Activated naive CD4-positive, alpha-beta T cell (primary cell): ENCODE results near the gene CNIH2.
"Not testable (repeated sequence)": the region's sequence is repeated elsewhere in the genome, so short reads cannot be mapped to it uniquely, and the experiment has no call there.

Experiments used
- DNase-seq, 4 experiments: peaks; one replicate each; lab custom pipeline; 2025; lab: John Stamatoyannopoulos, UW

Gene CNIH2

DNA sequence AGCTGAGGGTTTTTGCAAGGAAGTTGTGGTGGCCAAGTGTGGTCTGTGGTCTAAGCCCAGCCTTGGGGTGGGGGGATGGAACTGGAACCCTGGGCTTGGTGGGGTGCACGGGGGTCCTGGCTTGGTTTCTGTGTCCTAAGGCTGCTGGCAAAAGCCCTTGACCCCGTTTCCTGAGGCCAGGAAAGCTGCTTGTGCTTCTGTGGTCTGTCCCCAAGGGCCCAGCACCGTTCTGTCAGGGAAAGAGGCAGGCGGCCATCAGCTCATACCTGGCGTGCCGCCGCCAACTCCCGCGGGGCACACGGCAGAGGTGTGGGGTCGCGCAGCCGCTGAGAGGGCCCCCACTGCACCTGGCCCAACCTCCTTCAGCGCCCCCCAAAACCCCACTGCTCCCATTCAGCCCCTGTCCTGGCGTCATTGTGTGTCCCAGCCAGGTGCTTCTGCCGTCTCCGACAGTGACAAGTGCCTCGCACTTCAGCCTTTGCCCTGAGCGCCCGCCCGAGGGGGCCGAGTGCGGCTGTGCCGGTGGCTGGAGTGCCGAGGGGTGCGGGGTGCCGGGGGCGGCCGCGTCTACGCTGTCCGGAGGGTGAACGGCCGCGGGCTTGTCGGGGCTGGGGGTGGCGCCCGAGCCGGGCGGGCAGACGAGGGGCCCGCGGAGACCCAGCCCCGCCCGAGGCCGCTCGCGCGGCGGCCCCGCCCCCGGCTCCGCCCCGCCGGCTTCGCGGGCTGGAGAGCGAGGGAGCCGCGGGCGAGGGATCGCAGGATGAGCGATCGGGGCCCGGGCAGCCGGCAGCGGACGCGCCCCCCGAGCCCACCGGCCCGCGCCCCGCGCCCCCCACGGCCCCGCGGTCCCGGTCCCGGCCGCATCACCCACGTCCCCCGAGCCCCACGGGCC lies at the start of gene CNIH2:
CNIH2 (plus strand) TSS at position 705 of the 892 bp plus-strand sequence. CDS start 282 bp downstream, outside the sequence.
- DNase-seq: peak in 2 of 4 experiments; percentile 18 to 44

DNA sequence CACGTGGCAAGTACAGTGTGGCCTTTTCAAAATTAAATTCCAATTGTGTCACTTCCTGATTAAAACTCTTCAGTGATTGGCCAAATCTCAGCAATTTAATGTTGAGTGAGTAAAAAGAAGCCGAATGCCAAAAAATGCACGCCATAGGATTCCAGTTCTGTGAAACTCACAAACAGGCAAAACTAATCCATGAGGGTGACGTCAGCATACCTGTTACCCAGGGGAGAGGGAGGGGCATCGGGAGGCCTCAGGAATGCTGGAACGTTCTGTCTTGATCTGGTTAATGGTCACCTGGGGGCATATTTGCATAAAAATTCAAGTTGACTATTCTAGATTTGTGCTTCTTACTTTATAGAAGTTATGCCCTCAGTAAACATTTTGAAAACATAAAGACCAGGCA lies 49.5 kb upstream of the CNIH2 start:
- no peak for DNase-seq

DNA sequence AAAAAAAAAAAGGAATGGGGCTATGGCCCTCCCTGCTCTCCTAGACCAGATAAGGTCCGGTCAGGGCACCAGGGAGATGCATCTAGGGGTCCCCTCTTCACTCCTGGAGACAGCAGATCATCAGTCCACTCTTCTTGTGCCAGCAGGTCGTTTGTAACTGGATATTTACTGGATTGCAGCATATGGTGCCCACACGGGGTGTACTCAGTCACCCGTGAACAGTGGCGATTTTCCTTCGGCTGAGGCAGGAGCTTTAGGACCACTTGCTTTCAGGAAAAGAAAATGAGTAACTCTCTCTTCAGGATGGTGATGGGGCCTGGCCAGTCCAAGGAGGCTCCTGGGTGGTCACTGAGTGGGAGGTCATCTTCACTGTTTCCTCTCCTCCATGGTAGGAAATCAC lies 47.8 kb upstream of the CNIH2 start:
- DNase-seq: no peak

DNA sequence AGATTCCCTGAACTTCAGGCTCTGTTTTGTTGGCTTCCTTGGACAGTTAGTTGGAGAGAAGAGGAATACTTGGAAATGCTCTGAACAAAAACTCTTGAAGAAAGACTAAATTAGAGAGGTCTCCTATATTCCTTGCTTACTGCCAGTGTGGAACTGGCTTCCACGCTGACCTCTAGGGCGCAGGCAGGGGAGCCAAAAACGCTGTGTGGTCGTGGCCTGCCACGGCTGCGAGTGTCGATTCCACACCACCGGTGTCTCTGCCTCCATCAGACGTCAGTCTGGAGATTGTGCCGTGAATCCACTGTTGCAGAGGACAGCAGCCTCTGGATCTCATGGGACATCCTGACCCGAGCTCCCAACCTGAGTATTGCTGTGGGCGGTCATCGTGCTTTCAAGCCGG lies 47.0 kb upstream of the CNIH2 start:
- DNase-seq: no peak

DNA sequence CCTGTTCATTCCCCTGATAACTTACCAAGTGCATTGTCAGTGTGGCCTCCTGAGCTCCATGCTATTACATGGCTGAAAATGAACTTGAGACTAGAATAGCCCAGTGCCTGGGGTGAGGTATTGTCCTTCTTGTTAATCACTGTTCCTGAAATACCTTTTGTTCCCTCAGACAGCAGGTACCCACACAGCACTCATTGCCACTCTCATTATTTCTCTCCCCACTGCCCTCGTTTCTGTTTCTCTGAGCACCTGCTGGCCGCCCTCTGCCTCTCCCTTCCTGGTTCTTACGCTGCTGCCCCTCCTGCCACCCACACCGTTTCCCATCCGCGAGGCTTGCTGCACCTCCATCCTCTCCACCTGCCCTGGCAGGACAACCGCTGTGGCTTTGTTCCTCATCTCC lies 46.4 kb upstream of the CNIH2 start:
- DNase-seq: no peak

DNA sequence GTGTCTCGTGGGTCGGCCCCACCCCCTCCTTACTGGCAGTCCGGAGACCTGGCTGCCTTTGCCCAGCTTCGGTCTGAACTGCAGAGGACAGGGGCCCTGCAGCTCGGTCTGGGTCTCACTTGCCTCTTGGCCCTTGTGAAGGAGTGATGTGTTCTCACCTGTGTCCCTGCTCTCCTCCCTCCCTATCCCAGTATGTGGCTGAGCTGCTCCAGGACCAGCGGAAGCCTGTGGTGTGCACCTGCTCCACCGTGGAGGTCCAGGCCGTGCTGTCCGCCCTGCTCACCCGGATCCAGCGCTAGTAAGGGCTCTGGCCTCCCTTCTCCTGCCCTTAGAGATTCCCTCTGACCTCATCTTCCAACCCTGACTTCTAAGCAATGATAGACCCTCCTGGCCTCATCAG lies 45.2 kb upstream of the CNIH2 start:
- no peak for DNase-seq

DNA sequence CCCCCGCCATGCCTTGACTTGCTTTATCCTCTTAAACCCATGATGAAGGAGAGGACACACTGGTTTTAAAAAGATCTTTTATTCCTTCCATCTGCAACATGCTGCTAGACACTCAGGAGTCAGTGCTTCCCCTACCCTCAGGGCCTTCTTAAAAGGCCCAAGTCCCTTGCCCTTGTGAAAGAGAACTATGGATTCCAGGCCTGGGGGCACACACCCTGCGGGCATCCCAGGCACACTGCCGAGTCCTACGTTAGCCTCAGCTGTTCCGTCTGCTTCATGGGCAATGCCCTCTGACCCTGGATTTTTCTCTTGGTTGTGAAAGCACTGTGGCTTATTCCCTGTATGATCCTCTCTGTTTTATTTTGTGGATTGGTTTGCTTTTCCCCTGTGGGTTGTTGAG lies 44.7 kb upstream of the CNIH2 start:
- DNase-seq: no peak

DNA sequence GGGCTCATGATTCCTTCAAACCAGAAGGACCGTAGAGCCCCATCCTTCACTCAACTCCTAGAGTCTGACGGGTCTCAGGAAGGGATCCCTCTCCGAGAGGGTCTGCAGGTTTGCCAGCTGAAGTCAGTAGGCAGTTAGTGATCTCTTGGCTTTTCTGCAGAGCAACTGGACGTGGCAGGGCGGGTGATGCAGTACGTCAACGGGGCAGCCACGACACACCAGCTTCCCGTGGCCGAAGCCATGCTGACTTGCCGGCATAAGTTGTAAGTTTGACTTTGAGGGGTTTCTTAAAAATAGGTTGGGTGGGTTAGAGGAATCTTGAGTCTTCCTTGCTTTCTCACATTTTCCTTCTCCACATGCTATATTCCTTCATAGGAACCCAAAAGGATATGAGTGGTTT lies 42.8 kb upstream of the CNIH2 start:
- DNase-seq: no peak

DNA sequence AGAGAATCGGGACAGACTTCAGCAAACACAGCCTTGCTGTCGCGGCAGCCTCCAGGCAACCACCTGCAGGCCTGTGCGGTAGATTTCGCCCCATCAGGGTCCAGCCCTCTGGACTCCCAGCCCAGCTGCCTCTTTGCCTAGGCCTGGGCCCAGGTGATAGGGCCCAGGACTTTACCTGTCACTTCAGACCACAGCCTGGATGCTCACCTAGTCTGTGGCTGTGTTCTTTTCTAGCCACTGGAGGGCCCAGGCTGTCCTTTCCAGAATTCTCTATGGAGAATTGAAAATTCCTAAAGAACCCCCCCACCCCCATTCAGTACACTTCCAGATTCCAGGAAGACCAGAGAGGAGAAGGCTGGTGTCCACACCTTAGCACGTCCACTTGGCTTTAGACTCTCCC lies 40.1 kb upstream of the CNIH2 start:
- DNase-seq: no peak

DNA sequence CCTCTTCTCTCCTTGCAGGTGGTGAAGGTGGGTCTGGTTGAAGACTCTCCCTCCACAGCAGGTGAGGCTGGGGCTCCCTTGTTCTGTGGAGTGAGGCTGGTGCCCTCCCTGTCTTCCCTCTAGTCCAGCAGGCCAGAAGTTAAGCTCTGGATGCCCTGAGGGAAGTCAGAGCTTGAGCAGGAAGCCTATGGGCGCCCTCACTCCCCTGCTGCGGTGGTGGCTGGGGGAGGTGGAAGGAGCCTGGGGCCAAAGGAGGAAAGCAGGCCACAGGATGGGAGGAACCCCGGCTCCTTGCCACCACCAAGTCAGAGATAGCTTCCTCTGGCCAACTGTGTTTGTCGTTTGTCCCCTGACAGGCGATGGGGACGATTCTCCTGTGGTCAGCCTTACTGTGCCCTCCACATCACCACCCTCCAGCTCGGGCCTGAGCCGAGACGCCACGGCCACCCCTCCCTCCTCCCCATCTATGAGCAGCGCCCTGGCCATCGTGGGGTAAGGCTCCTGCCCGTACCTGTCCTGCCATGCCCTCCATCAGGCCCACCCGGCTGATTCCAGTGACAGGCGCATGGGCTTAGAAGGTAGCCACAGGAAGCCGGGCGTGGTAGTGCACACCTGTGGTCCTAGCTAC lies 39.1 kb upstream of the CNIH2 start:
- no peak for DNase-seq

DNA sequence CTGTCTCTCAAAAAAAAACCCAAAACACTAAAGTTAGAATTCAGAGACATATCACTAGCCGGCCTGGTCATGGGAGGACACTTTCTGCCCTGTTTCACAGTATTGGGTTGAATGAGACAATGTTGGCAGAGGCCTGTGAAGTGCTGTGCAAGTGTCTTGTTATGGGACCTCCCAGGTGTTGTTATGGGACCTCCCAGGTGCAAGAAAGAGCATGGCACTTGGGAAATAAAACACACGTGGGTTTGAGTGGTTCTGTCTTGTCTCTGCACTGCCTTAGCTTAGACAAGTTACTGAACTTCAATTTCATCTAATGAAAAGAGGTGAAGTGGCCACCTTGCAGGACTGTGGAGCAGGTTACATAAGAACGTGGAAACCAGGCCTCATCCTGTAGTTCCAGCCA lies 38.5 kb upstream of the CNIH2 start:
- no peak for DNase-seq

DNA sequence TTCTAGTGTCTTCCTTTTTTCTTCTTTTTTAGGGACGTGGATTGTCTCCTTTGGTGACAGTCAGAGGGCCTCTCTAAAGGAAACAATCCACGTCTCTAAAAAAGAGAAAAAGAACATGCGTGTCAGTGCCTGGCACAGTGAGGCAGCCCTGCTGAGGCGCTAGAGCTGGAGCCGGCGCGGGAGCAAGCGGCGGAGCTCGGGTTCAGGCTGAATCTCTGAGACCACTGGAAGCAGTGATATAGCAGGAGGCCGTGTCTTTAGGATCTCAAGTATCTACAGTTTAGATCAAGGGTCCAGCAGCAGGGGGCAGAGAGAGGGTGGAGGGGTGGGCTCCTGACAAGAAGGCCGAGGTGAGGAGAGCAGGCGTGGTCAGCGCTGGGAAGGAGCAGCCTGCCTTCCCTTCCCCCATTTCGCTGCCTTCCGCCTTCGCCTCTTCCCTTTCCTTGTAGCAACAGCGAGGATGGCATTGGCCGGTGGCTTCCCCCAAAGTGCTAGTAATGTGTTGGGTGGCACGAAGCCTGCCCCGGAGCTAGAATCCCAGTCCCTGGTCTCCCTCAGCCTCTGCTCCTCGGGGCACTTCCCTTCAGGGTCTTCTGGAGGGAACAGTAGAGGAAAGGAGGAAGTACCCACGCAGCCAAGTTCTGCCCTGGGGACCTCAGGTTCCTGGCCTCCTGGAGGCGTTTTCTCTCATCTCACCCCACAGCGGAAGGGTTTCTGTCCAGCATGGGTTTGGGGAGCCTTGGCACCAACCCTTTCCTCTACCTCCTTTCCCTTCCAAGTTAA lies 37.8 kb upstream of the CNIH2 start:
- DNase-seq: no peak

DNA sequence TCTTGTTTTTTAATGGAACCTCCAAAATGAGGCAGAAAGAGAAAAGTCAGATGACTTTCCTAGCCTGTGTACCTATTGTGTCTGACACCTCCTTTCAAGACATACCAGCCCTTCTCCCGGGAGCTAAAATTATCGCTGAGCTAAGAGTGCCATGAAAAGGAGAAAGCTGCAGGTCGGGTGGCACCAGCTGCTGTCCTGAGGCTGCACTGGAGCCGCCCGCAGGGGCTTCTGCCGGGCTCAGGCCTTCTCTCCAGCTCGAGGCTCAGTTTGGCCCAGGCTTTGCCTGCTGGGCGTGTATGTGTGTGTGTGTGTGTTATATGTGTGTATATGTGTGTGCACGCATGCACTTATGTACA lies 37.2 kb upstream of the CNIH2 start:
- no peak for DNase-seq

DNA sequence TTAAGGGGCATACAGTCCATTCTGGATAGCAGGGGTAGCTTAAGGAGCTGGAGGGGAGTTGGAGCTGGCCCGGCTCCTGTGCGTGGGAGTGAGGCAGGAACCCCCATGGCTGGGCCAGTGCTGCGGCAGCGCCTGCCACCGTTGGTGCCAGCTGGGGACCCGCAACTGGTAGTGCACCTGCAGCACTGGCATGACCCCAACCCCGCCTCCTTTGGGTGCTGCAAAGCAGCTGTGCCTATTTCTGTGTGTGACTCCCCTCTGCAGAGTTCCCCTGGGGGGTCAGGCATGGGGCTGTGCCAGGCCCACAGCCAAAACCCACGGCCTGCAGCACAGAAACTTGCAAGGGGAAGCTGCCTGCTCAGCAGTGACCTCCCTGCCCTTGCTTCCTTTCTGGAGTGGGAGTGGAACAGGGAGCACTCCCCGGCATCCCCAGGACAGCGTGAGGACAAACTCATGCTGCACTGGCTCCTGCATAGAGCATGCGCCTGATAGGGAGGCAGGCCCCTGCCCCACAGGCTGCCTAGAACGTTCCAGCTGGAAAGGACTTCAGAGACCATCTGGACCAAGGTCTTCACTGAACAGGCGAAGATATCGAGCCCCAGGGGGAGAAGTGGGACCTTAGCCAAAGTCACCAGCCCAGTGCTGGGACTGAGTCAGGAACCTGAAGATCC lies 35.7 kb upstream of the CNIH2 start:
- no peak for DNase-seq

DNA sequence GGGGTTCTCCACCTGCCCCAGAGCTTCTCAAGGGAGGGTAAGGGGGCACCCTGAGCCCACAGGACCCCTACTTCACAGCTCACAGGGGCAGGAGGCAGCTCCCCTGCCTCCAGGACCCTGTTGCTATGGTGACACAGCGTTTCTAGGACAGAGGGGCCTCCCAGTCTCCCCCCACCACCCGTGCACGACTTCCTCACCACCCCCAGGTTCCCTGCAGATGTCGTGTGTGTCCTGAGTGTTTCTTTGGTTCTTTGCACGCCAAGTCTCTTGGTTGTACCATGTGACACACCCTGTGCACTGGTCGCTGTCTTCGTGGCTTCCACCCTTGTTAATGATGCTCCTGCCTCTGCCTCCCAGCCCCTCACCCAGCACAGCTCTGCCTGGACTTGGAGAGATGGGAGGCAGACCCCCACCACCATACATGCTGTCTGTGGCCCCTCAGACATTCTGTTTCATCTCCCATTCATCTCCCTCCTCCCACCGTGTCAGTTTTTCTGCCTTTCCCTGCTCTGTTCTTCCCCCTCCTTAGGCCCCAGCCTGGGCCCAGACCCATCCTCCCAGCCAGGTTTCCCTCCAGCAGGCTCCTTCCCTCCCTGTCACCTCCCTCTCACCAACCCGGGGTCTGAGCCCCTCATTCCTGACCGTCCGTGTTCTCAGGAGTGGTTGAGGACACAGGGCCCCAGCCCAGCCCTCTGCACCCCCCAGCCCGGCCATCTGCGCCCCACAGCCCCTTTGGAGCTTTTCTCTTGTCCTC lies 34.0 kb upstream of the CNIH2 start:
- no peak for DNase-seq

DNA sequence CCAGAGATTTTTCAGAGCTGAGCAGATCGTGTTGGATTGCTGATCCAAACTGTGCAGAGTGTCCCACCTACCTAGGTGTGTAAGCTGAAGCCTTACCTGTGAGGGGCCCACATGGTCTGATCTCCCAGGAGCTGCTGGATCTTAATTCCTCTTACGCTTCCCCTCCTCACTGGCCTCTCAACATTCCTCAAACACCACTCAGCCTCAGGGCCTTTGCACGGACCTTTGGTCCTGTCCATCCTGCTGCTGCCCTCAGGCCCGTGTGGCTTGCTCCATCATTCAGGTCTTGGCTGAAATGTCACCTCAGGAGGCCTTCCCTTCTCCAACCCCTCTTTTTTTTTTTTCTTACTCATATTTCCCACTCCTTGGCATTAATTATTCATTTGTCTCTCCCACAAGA lies 30.7 kb upstream of the CNIH2 start:
- no peak for DNase-seq

DNA sequence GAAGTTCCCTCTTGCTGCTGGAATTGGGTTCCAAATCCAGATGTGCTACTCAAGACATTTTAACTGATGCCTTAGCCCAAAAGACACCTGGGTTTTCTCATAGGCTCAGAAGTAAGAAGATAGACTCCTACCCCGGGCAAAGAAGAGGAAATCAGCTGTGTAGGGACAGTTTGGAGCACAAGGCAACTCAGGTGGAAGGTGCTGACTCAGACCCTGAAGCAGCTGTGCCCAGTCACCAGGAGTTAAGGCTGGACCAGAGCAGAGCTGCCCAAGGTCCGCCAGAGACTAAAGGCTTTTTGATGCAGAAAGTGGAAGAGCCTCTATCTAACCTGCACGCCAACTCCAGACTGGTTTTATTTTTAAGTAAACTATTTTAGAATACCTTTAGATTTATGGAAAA lies 30.2 kb upstream of the CNIH2 start:
- DNase-seq: no peak

DNA sequence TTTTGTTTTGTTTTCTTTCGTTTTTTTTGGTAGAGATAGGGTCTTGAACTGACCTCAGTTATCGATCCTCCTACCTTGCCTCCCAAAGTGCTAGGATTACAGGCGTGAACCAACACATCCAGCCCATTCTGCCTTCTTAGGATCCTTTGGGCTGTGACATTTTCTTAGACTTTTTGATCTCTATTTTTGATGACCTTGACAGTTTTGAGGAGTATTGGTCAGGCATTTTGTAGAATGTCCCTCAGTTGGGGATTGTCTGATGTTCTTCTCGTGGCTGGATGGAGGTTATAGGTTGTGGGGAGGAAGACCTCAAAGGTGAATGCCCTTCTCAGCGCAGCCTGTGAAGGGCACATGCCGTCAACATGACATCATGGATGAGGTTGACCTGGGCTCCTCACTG lies 29.1 kb upstream of the CNIH2 start:
- DNase-seq: no peak

DNA sequence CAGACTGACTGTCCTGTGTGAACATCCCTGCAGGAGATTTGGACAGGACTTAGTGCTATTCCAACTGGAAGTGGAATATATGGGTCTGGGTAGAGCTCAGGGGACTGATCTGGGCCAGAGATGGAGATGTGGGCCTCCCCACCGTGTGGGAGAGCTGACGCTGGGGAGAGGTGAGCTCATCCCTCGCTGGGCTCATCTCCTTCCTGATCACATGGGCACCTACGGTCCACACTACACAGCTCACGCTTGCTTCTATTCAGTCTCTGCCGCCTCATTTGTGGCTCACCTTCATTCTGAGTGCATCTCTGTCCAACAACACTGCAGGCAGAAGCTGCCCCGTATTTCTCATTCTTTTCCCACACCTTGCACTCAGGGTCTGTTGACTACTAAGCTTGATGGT lies 26.2 kb upstream of the CNIH2 start:
- DNase-seq: no peak

DNA sequence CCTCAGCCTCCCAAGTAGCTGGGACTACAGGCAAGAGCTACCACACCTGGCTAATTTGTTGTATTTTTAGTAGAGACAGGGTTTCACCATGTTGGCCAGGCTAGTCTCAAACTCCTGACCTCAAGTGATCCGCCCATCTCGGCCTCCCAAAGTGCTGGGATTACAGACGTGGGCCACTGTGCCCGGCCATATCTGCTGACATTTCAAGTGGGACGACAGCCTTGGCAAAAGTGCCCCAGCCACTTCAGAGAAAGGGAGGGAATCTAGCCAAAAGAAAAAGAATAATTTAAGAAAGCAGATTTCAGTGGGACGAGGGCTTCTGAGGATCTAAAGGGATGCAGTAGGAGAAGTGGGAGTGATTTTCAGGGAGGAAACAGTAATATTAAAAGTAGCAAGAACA lies 24.9 kb upstream of the CNIH2 start:
- not testable (repeated sequence) for DNase-seq

DNA sequence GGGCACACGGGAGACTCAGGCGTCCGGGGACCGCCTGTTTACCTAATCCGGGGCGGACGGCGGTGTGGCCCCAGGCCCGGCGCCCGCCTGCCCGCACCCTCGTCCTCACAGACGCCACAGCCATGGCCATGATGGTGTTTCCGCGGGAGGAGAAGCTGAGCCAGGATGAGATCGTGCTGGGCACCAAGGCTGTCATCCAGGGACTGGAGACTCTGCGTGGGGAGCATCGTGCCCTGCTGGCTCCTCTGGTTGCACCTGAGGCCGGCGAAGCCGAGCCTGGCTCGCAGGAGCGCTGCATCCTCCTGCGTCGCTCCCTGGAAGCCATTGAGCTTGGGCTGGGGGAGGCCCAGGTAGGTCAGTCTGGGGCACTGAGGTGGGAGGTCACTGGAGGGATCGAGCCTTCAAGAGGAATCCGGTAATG lies 19.5 kb upstream of the CNIH2 start:
- DNase-seq: no peak

DNA sequence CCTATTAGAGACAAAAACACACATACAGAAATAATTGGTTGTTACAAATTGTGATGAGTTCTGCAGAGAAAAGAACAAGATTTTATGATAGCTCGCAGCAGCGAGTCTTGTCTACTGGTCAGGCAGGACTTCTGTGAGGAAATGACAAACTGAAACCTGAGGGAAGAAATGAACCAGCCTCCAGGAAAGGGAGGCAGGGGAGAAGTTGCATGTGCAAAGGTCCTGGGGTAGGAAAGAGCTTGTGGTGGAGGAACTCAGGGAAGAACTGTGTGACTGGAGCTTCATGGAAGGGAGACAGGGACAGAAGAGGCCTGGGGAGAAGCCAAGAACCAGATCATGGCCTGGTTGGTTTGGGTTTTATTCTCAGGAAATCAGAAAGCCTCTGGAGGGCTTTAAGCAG lies 18.8 kb upstream of the CNIH2 start:
- no peak for DNase-seq
